Gastroesophageal sphincter (tissue), 3 donors: ENCODE measurements around the gene ARL6IP4.
A peak's percentile ranks its signal among the peaks of the same experiment; 100 is the strongest.

ENCODE experiments used
- EP300 ChIP-seq: sonication (generic); formaldehyde crosslinking; IDR thresholded peaks from one replicate; pipeline ENCODE4 v1.6.1; 2017; ENCODE audit warnings: antibody characterized with exemption, mild to moderate bottlenecking
- POLR2A ChIP-seq, 2 donors: fragments of 450-650 bp; IDR thresholded peaks; one replicate each; pipeline ENCODE4 v1.6.1; 2017; ENCODE audit warnings: antibody characterized with exemption in 2 of 2, mild to moderate bottlenecking in 2 of 2, moderate library complexity in 1 of 2
- POLR2AphosphoS5 ChIP-seq: sonication (generic); formaldehyde crosslinking; IDR thresholded peaks from one replicate; pipeline ENCODE4 v1.6.1; 2017; ENCODE audit warnings: antibody characterized with exemption
- TF ChIP-seq, protein P1 (sequence below), 4 experiments: fragments of 200-600 bp in 2 of 4; fragments of 450-650 bp in 2 of 4; sonication (generic) in 1 of 4; IDR thresholded peaks; one replicate each; pipeline ENCODE4 v1.5.1; 2017 to 2019; ENCODE audit warnings: antibody characterized with exemption in 4 of 4, mild to moderate bottlenecking in 2 of 4, moderate library complexity in 2 of 4

GRCh38 chr12:122965851-122966742 lies 14.4 kb upstream of the ARL6IP4 start, which contains the start of gene ABCB9:
- TF ChIP-seq, protein P1, sequence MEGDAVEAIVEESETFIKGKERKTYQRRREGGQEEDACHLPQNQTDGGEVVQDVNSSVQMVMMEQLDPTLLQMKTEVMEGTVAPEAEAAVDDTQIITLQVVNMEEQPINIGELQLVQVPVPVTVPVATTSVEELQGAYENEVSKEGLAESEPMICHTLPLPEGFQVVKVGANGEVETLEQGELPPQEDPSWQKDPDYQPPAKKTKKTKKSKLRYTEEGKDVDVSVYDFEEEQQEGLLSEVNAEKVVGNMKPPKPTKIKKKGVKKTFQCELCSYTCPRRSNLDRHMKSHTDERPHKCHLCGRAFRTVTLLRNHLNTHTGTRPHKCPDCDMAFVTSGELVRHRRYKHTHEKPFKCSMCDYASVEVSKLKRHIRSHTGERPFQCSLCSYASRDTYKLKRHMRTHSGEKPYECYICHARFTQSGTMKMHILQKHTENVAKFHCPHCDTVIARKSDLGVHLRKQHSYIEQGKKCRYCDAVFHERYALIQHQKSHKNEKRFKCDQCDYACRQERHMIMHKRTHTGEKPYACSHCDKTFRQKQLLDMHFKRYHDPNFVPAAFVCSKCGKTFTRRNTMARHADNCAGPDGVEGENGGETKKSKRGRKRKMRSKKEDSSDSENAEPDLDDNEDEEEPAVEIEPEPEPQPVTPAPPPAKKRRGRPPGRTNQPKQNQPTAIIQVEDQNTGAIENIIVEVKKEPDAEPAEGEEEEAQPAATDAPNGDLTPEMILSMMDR (IDR thresholded peaks at IDR 0.05), result no peak
- peak; percentile 14 to 17 for TF ChIP-seq POLR2A (IDR thresholded peaks at IDR 0.05)
- peak; percentile 35 for TF ChIP-seq POLR2AphosphoS5
- no peak for TF ChIP-seq EP300
